Measurements from ENCODE around the gene MBD4. TPM values are rescaled to one million over a fixed set of nuclear protein-coding genes. Genes with fewer than 3 reads are reported as not detected.
A peak's percentile ranks its signal among the peaks of the same experiment; 100 is the strongest.

MBD4 gene
- total and polyA plus RNA-seq, 7 experiments from 2014 or later, result 37.9 to 56.6 (median 46.9) TPM

DNA sequence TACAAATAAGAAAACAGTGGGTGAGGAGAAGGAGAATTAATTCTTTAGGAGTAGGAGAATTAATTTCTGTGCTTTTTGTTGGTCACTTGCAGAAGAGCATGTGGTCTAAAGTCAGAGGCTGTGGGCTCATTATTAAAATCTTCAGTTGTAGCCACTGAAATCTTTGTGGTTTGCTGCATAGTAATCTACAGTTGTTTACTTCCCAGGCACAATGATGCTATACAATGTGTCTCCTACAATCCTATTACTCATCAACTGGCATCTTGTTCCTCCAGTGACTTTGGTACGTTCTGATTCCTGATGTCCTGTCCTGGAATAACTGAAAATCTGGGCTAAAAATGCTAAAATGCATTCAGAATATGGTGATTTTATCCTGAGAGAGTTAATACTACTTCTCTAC lies 21.3 kb upstream of the MBD4 start:
- POLR2A ChIA-PET, result no interaction called here
- H3K4me1 Mint-ChIP-seq, result peaks cover 0 to 7% (median 2%) of the 10 kb centered on the region in 7 donors
- ATAC-seq (no peak), DNase-seq (no peak)
- Histone ChIP-seq H3K27me3 (ENCODE audit: control insufficient read depth in 2 of 2, insufficient read depth in 2 of 2, low read length in 2 of 2) (no peaks in the 10 kb centered on the region), H3K4me3 (ENCODE audit: low read length) (no peak overlapping the region), H3K9me3 (ENCODE audit: control insufficient read depth in 2 of 3, low read length in 3 of 3) (no peaks in the 10 kb centered on the region), H3K4me1 (ENCODE audit: control insufficient read depth in 2 of 2, insufficient read depth in 2 of 2, low read length in 2 of 2) (no peaks in the 10 kb centered on the region), H3K36me3 (ENCODE audit: control insufficient read depth in 2 of 3, insufficient read depth in 3 of 3, low read length in 3 of 3) (peaks cover 0 to under 1% (median 0%) of the 10 kb centered on the region in 3 experiments), H3K27ac (ENCODE audit: low read depth, low read length) (no peak overlapping the region)
- peaks cover 4 to 34% (median 18%) of the 10 kb centered on the region in 5 donors for H3K36me3 Mint-ChIP-seq
- intact Hi-C loops (cut with micrococcal nuclease), result no loop called here
- CTCF ChIA-PET, result no interaction called here
- H3K27ac Mint-ChIP-seq, result no peak overlapping the region
- no peaks in the 10 kb centered on the region for H3K9me3 Mint-ChIP-seq
- no peaks in the 10 kb centered on the region for H3K27me3 Mint-ChIP-seq
- no peak overlapping the region for H3K4me3 Mint-ChIP-seq

DNA sequence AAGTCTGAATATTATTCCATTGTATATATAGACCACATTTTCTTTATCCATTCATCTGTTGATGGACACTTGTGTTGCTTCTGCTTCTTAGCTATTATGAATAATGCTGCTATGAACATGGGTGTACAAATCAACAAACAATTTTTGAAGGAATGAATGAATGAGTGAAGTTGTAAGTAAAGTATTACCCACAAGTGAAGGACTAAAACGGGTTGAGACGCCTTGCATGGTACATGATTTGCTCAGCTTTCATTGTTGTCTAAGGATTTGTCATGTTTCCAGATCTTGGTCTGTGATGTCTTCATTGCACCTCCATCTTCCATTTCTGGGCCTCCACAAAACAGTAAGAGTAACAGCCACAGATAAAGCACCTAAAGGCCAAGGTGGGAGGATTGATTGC lies 20.8 kb upstream of the MBD4 start:
- ChIA-PET POLR2A (no interaction called here), CTCF (no interaction called here)
- no peaks in the 10 kb centered on the region for H3K9me3 Mint-ChIP-seq
- intact Hi-C loops (cut with micrococcal nuclease), result no loop called here
- Histone ChIP-seq H3K27ac (ENCODE audit: low read depth, low read length) (no peak overlapping the region), H3K4me1 (ENCODE audit: control insufficient read depth in 2 of 2, insufficient read depth in 2 of 2, low read length in 2 of 2) (no peaks in the 10 kb centered on the region), H3K4me3 (ENCODE audit: low read length) (no peak overlapping the region), H3K9me3 (ENCODE audit: control insufficient read depth in 2 of 3, low read length in 3 of 3) (no peaks in the 10 kb centered on the region), H3K36me3 (ENCODE audit: control insufficient read depth in 2 of 3, insufficient read depth in 3 of 3, low read length in 3 of 3) (peaks cover 0 to 4% (median 0%) of the 10 kb centered on the region in 3 experiments), H3K27me3 (ENCODE audit: control insufficient read depth in 2 of 2, insufficient read depth in 2 of 2, low read length in 2 of 2) (no peaks in the 10 kb centered on the region)
- ATAC-seq, result no peak
- H3K27me3 Mint-ChIP-seq, result no peaks in the 10 kb centered on the region
- H3K4me3 Mint-ChIP-seq, result no peak overlapping the region
- peaks cover 4 to 38% (median 18%) of the 10 kb centered on the region in 5 donors for H3K36me3 Mint-ChIP-seq
- H3K4me1 Mint-ChIP-seq, result peaks cover 0 to 7% (median 2%) of the 10 kb centered on the region in 7 donors
- peak overlapping the region in 1 of 9 donors; percentile 16 for H3K27ac Mint-ChIP-seq
- DNase-seq, result no peak

- Mint-ChIP-seq H3K36me3 (peaks cover 4 to 38% (median 18%) of the 10 kb centered on the region in 5 donors), H3K27ac (peak overlapping the region in 3 of 9 donors; percentile 16 to 39 (median 22)), H3K4me1 (peaks cover 0 to 7% (median 2%) of the 10 kb centered on the region in 7 donors), H3K9me3 (no peaks in the 10 kb centered on the region), H3K4me3 (no peak overlapping the region), H3K27me3 (no peaks in the 10 kb centered on the region)
- H3K4me1 ChIP-seq (ENCODE audit: control insufficient read depth in 2 of 2, insufficient read depth in 2 of 2, low read length in 2 of 2), result no peaks in the 10 kb centered on the region
- no peaks in the 10 kb centered on the region for H3K9me3 ChIP-seq (ENCODE audit: control insufficient read depth in 2 of 3, low read length in 3 of 3)
- ATAC-seq (no peak), DNase-seq (no peak)
- intact Hi-C loops (cut with micrococcal nuclease), result no loop called here
- no peaks in the 10 kb centered on the region for H3K27me3 ChIP-seq (ENCODE audit: control insufficient read depth in 2 of 2, insufficient read depth in 2 of 2, low read length in 2 of 2)
- H3K4me3 ChIP-seq (ENCODE audit: low read length), result no peak overlapping the region
- POLR2A ChIA-PET, result no interaction called here
- CTCF ChIA-PET, result no interaction called here
- peaks cover 0 to 4% (median 0%) of the 10 kb centered on the region in 3 experiments for H3K36me3 ChIP-seq (ENCODE audit: control insufficient read depth in 2 of 3, insufficient read depth in 3 of 3, low read length in 3 of 3)
- no peak overlapping the region for H3K27ac ChIP-seq (ENCODE audit: low read depth, low read length)
These were observed 20.4 kb upstream of the MBD4 start for GRCh38 chr3:129460155-129460554.

DNA sequence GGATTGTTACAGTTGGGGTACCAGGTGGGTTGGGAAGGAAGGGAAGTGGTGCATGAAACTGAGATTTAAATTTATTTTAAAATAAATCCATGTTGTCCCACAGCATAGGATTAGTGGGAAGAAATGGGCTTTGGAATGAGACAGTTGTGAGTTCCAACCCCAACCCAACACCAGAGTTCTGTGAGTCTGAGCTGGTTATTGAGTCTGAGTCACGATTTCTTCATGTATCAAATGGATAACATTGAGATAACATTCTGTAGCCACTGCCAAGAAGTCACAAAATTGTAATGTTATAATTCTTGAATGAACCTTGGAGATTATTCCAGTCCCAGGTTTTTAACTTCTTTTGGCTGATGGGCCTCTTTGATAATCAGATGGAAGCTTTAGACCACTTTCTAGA lies 14.0 kb upstream of the MBD4 start:
- POLR2A ChIA-PET, result interaction anchor here (0.7 to 1.0 kb wide), 2 partner anchors 13 to 174 kb away, joined by 3 to 7 read pairs; no protein-coding TSS in a partner anchor
- no peak for DNase-seq
- Mint-ChIP-seq H3K9me3 (no peaks in the 10 kb centered on the region), H3K27me3 (no peaks in the 10 kb centered on the region), H3K27ac (no peak overlapping the region), H3K4me3 (no peak overlapping the region), H3K4me1 (peaks cover 0 to 14% (median 10%) of the 10 kb centered on the region in 7 donors), H3K36me3 (peaks cover 5 to 39% (median 27%) of the 10 kb centered on the region in 5 donors)
- H3K4me1 ChIP-seq (ENCODE audit: control insufficient read depth in 2 of 2, insufficient read depth in 2 of 2, low read length in 2 of 2), result peaks cover 0 to 3% of the 10 kb centered on the region in 2 donors
- H3K36me3 ChIP-seq (ENCODE audit: control insufficient read depth in 2 of 3, insufficient read depth in 3 of 3, low read length in 3 of 3), result peaks cover 0 to 11% (median 4%) of the 10 kb centered on the region in 3 experiments
- H3K9me3 ChIP-seq (ENCODE audit: control insufficient read depth in 2 of 3, low read length in 3 of 3), result no peaks in the 10 kb centered on the region
- H3K4me3 ChIP-seq (ENCODE audit: low read length), result no peak overlapping the region
- H3K27me3 ChIP-seq (ENCODE audit: control insufficient read depth in 2 of 2, insufficient read depth in 2 of 2, low read length in 2 of 2), result no peaks in the 10 kb centered on the region
- CTCF ChIA-PET, result no interaction called here
- no peak for ATAC-seq
- intact Hi-C loops (cut with micrococcal nuclease), result no loop called here
- H3K27ac ChIP-seq (ENCODE audit: low read depth, low read length), result no peak overlapping the region

DNA sequence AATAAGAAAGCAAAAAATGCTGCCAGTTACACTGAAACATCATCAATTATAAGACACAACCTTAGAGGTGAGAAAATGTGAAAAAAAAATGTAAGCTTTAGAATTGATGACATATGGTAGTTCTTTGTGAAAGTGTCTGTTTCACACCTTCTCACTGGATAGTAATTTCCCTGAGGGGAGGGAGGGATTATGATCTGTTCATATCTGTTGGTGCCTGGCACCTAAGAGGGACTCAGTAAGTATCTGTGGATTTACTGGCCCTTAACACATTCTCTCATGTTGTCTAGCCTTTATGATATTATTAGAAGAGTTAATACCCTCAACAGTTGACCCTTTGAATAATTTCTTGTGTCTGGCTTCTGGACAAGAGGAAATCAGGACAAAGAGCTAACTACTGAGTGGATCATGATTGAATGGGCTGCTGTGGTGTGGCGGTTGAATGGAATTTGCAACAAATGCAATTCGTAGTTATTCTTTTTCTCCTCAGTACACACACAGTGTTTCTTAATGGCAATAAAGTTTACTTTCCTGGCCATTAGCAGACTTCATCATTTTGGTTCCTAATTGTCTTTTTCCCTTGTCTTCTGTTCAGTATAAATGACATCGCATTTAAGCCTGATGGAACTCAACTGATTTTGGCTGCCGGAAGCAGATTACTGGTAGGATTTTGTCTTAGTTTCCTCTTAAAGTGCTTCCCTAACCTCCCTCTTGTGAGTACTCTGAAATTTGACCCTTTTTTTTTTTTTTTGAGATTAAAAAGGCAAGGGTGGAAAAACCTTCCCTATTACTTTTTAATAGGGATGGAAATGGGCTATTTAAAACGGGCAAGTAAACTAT lies 9.7 kb upstream of the MBD4 start:
- Mint-ChIP-seq H3K27ac (peak overlapping the region in 6 of 9 donors; percentile 9 to 94 (median 91)), H3K36me3 (peaks cover 5 to 23% (median 20%) of the 10 kb centered on the region in 5 donors), H3K27me3 (no peaks in the 10 kb centered on the region), H3K4me1 (peaks cover 0 to 14% (median 13%) of the 10 kb centered on the region in 7 donors), H3K4me3 (peak overlapping the region in 1 of 10 donors; percentile 41), H3K9me3 (no peaks in the 10 kb centered on the region)
- H3K27me3 ChIP-seq (ENCODE audit: control insufficient read depth in 2 of 2, insufficient read depth in 2 of 2, low read length in 2 of 2), result no peaks in the 10 kb centered on the region
- H3K4me3 ChIP-seq (ENCODE audit: low read length), result no peak overlapping the region
- peaks cover 0 to 6% (median 0%) of the 10 kb centered on the region in 3 experiments for H3K36me3 ChIP-seq (ENCODE audit: control insufficient read depth in 2 of 3, insufficient read depth in 3 of 3, low read length in 3 of 3)
- no peaks in the 10 kb centered on the region for H3K9me3 ChIP-seq (ENCODE audit: control insufficient read depth in 2 of 3, low read length in 3 of 3)
- ChIA-PET POLR2A (interaction anchor here (2.1 kb wide), 1 partner anchor 8 kb away, joined by 7 read pairs; no protein-coding TSS in a partner anchor), CTCF (no interaction called here)
- peaks cover 0 to 3% of the 10 kb centered on the region in 2 donors for H3K4me1 ChIP-seq (ENCODE audit: control insufficient read depth in 2 of 2, insufficient read depth in 2 of 2, low read length in 2 of 2)
- intact Hi-C loops (cut with micrococcal nuclease), result loop anchor here in 1 of 2 donors (1.0 kb wide), 1 partner anchor 9 kb away; the partner anchor contains the start of gene IFT122
- ATAC-seq (no peak), DNase-seq (no peak)
- no peak overlapping the region for H3K27ac ChIP-seq (ENCODE audit: low read depth, low read length)

DNA sequence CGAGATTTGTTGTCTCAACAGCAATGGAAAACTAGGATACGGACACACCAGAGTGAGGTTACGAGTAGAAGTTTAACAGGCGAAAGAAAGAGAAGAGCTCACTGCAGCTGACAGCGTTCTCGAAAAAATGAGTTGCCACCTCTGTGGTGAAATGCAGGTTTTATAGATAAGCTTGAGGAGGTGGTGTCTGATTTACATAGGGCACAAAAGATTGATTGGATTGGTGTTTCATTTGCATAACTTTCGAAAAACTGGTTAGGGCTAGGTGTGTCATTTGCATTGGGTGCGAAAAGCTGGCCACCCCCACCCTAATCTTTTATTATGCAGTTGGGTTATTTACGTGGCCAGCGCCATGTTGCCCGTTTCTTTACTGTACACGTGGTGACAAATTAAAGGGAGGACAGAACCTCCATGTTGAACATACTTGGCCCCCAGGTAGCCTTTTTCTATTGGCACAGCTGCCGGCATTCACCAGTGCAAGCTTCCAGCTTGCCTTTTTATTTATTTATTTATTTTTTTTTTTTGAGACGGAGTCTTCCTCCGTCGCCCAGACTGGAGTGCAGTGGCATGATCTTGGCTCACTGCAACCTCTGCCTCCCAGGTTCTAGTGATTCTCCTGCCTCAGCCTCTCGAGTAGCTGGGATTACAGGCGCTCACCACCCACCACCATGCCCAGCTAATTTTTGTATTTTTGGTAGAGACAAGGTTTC lies 8.6 kb upstream of the MBD4 start:
- no peaks in the 10 kb centered on the region for H3K9me3 Mint-ChIP-seq
- H3K4me1 Mint-ChIP-seq, result peaks cover 0 to 21% (median 17%) of the 10 kb centered on the region in 7 donors
- CTCF ChIA-PET, result no interaction called here
- DNase-seq (no peak), ATAC-seq (no peak)
- H3K27me3 Mint-ChIP-seq, result no peaks in the 10 kb centered on the region
- no peak overlapping the region for H3K4me3 Mint-ChIP-seq
- peaks cover 0 to 3% (median 0%) of the 10 kb centered on the region in 3 experiments for H3K36me3 ChIP-seq (ENCODE audit: control insufficient read depth in 2 of 3, insufficient read depth in 3 of 3, low read length in 3 of 3)
- H3K27me3 ChIP-seq (ENCODE audit: control insufficient read depth in 2 of 2, insufficient read depth in 2 of 2, low read length in 2 of 2), result no peaks in the 10 kb centered on the region
- POLR2A ChIA-PET, result interaction anchor here (0.7 to 0.8 kb wide), 2 partner anchors 20 to 135 kb away, joined by 3 to 4 read pairs; no protein-coding TSS in a partner anchor
- no peak overlapping the region for H3K27ac ChIP-seq (ENCODE audit: low read depth, low read length)
- peaks cover 4 to 19% (median 16%) of the 10 kb centered on the region in 5 donors for H3K36me3 Mint-ChIP-seq
- intact Hi-C loops (cut with micrococcal nuclease), result no loop called here
- peak overlapping the region in 1 of 9 donors; percentile 31 for H3K27ac Mint-ChIP-seq
- no peaks in the 10 kb centered on the region for H3K9me3 ChIP-seq (ENCODE audit: control insufficient read depth in 2 of 3, low read length in 3 of 3)
- H3K4me3 ChIP-seq (ENCODE audit: low read length), result no peak overlapping the region
- peaks cover 0 to 3% of the 10 kb centered on the region in 2 donors for H3K4me1 ChIP-seq (ENCODE audit: control insufficient read depth in 2 of 2, insufficient read depth in 2 of 2, low read length in 2 of 2)

Measured in naive thymus-derived CD4-positive, alpha-beta T cell (primary cell).